HEK293 (cell line): ENCODE results near the gene ZNF529.
A peak's percentile ranks its signal among the peaks of the same experiment; 100 is the strongest.

Experiments
- BCL11B ChIP-seq: fragments of 450-650 bp; formaldehyde crosslinking; IDR thresholded peaks from 2 replicates; pipeline ENCODE4 v1.5.1; 2016; ENCODE audit warnings: low read depth, missing biosample characterization, missing genetic modification characterization
- GLIS1 ChIP-seq: fragments of 450-650 bp; formaldehyde crosslinking; IDR thresholded peaks from 2 replicates; pipeline ENCODE4 v1.5.1; 2016; ENCODE audit warnings: missing biosample characterization, missing genetic modification characterization
- INSM2 ChIP-seq: fragments of 450-650 bp; formaldehyde crosslinking; IDR thresholded peaks from 2 replicates; pipeline ENCODE4 v1.5.1; 2016; ENCODE audit warnings: missing biosample characterization, missing genetic modification characterization
- YY1 ChIP-seq: fragments of 450-650 bp; formaldehyde crosslinking; IDR thresholded peaks from 2 replicates; pipeline ENCODE4 v1.5.1; 2018; ENCODE audit warnings: missing biosample characterization, missing genetic modification characterization
- ZBTB1 ChIP-seq: fragments of 450-650 bp; formaldehyde crosslinking; IDR thresholded peaks from 2 replicates; pipeline ENCODE4 v1.5.1; 2016; ENCODE audit warnings: missing biosample characterization, missing genetic modification characterization
- ZBTB20 ChIP-seq: fragments of 450-650 bp; formaldehyde crosslinking; IDR thresholded peaks from 2 replicates; pipeline ENCODE4 v1.5.1; 2016; ENCODE audit warnings: missing biosample characterization, missing genetic modification characterization
- ZBTB7A ChIP-seq: fragments of 450-650 bp; formaldehyde crosslinking; IDR thresholded peaks from 2 replicates; pipeline ENCODE4 v1.5.1; 2016; ENCODE audit warnings: low read depth, missing biosample characterization, missing genetic modification characterization
- ZNF202 ChIP-seq: fragments of 450-650 bp; formaldehyde crosslinking; IDR thresholded peaks from 2 replicates; pipeline ENCODE4 v1.5.1; 2016; ENCODE audit warnings: missing biosample characterization, missing genetic modification characterization, borderline replicate concordance
- ZNF221 ChIP-seq: fragments of 450-650 bp; formaldehyde crosslinking; IDR thresholded peaks from 2 replicates; pipeline ENCODE4 v1.5.1; 2017; ENCODE audit warnings: missing biosample characterization, missing genetic modification characterization, borderline replicate concordance
- ZNF223 ChIP-seq: fragments of 450-650 bp; formaldehyde crosslinking; IDR thresholded peaks from 2 replicates; pipeline ENCODE4 v1.5.1; 2016; ENCODE audit warnings: missing biosample characterization, missing genetic modification characterization
- ZNF23 ChIP-seq: fragments of 450-650 bp; formaldehyde crosslinking; IDR thresholded peaks from 2 replicates; pipeline ENCODE4 v1.5.1; 2016; ENCODE audit warnings: missing biosample characterization, missing genetic modification characterization, borderline replicate concordance
- ZNF280D ChIP-seq: fragments of 450-650 bp; formaldehyde crosslinking; IDR thresholded peaks from 2 replicates; pipeline ENCODE4 v1.5.1; 2016; ENCODE audit warnings: missing biosample characterization, missing genetic modification characterization
- ZNF324 ChIP-seq: fragments of 450-650 bp; formaldehyde crosslinking; IDR thresholded peaks from 2 replicates; pipeline ENCODE4 v1.5.1; 2016; ENCODE audit warnings: missing biosample characterization, missing genetic modification characterization
- ZNF341 ChIP-seq: fragments of 450-650 bp; formaldehyde crosslinking; IDR thresholded peaks from 2 replicates; pipeline ENCODE4; 2016; ENCODE audit warnings: low read depth, missing biosample characterization, missing genetic modification characterization
- ZNF350 ChIP-seq: fragments of 450-650 bp; formaldehyde crosslinking; IDR thresholded peaks from 2 replicates; pipeline ENCODE4 v1.5.0; 2017; ENCODE audit warnings: missing biosample characterization, mild to moderate bottlenecking, missing genetic modification characterization
- ZNF354C ChIP-seq: fragments of 450-650 bp; formaldehyde crosslinking; IDR thresholded peaks from 2 replicates; pipeline ENCODE4 v1.5.1; 2016; ENCODE audit warnings: missing biosample characterization, missing genetic modification characterization, low read depth, borderline replicate concordance
- ZNF521 ChIP-seq: fragments of 450-650 bp; formaldehyde crosslinking; IDR thresholded peaks from 2 replicates; pipeline ENCODE4 v1.5.1; 2017; ENCODE audit warnings: missing biosample characterization, mild to moderate bottlenecking, missing genetic modification characterization
- ZNF558 ChIP-seq: fragments of 450-650 bp; formaldehyde crosslinking; IDR thresholded peaks from 2 replicates; pipeline ENCODE4 v1.5.1; 2016; ENCODE audit warnings: missing biosample characterization, missing genetic modification characterization
- ZNF600 ChIP-seq: fragments of 450-650 bp; formaldehyde crosslinking; IDR thresholded peaks from 2 replicates; pipeline ENCODE4 v1.5.1; 2016; ENCODE audit warnings: missing biosample characterization, missing genetic modification characterization
- ZNF610 ChIP-seq: fragments of 450-650 bp; formaldehyde crosslinking; IDR thresholded peaks from 2 replicates; pipeline ENCODE4 v1.5.1; 2016; ENCODE audit warnings: missing biosample characterization, missing genetic modification characterization, borderline replicate concordance
- ZNF658 ChIP-seq: fragments of 450-650 bp; formaldehyde crosslinking; IDR thresholded peaks from 2 replicates; pipeline ENCODE4; 2016; ENCODE audit warnings: missing biosample characterization, missing genetic modification characterization
- TF ChIP-seq, protein P1 (sequence below): fragments of 450-650 bp; formaldehyde crosslinking; IDR thresholded peaks from 2 replicates; pipeline ENCODE4 v1.5.1; 2016; ENCODE audit warnings: missing biosample characterization, missing genetic modification characterization
- TF ChIP-seq, protein P2 (sequence below): fragments of 450-650 bp; formaldehyde crosslinking; IDR thresholded peaks from 2 replicates; pipeline ENCODE4 v1.5.1; 2016; ENCODE audit warnings: missing biosample characterization, missing genetic modification characterization
- TF ChIP-seq, protein P3 (sequence below): fragments of 450-650 bp; formaldehyde crosslinking; IDR thresholded peaks from 2 replicates; pipeline ENCODE4 v1.5.1; 2016; ENCODE audit warnings: missing biosample characterization, missing genetic modification characterization
- TF ChIP-seq, protein P4 (sequence below): fragments of 450-650 bp; formaldehyde crosslinking; IDR thresholded peaks from 2 replicates; pipeline ENCODE4 v1.5.1; 2016; ENCODE audit warnings: missing biosample characterization, missing genetic modification characterization

Gene ZNF529

DNA sequence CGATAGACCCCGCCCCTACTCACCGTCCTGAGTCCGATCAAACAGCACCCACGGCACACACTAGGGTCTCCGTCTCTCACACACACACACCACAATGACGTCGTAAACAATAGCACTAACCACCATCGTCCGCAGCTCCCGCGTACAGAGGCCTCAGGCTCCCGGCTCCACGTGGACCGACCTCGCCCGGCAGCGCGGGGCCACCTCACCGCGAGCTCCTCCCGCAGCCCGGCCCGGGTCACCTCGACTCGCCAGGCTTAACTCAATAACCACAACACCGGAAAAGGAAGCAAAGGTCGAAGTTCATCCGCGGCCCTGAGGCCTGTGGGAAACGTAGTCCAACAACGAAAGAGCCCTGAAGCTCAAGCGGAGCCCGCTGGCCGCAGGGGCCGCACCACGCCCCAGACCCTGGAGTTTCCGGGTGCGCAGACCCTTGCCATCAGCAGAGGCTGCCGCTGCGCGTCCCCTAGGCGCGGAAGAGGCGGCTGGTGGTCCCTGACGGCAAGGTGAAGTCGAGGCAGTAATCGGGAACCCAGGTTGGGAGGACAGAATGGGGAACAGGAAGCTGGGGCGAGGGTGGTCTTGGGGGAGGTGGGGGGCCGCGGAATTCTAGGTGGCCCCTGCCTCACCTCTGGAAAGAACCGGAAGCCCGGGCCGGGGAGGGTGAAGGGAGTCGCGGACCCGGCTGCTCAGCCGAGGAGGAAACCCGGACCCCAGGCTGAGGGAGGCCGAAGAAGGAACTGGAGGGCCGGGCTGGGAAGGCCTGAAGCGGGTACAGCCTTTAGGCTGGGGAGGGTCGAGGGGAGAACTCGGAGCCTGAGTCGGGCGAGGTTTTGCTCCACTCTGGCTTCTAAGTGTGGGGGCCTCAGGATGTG is at the start of gene ZNF529 (continued):
- TF ChIP-seq, protein P1, sequence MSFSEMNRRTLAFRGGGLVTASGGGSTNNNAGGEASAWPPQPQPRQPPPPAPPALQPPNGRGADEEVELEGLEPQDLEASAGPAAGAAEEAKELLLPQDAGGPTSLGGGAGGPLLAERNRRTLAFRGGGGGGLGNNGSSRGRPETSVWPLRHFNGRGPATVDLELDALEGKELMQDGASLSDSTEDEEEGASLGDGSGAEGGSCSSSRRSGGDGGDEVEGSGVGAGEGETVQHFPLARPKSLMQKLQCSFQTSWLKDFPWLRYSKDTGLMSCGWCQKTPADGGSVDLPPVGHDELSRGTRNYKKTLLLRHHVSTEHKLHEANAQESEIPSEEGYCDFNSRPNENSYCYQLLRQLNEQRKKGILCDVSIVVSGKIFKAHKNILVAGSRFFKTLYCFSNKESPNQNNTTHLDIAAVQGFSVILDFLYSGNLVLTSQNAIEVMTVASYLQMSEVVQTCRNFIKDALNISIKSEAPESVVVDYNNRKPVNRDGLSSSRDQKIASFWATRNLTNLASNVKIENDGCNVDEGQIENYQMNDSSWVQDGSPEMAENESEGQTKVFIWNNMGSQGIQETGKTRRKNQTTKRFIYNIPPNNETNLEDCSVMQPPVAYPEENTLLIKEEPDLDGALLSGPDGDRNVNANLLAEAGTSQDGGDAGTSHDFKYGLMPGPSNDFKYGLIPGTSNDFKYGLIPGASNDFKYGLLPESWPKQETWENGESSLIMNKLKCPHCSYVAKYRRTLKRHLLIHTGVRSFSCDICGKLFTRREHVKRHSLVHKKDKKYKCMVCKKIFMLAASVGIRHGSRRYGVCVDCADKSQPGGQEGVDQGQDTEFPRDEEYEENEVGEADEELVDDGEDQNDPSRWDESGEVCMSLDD (tag by site-specific recombination) = peak; percentile 95
- TF ChIP-seq ZBTB20 (tag by site-specific recombination) (peak; percentile 98), ZNF350 (tag by site-specific recombination) (no peak), ZNF610 (tag by site-specific recombination) (peak; percentile 87), ZNF23 (tag by site-specific recombination) (0 out of 2 replicates have a peak, but pooled peaks have one; percentile 42), ZNF521 (no peak), ZNF558 (peak; percentile 8; the same call in 1 of the 2 replicates), INSM2 (tag by site-specific recombination) (peak; percentile 95), ZNF658 (tag by site-specific recombination) (no peak), ZNF600 (tag by site-specific recombination) (peak; percentile 98), ZNF341 (tag by site-specific recombination) (peak; percentile 82), ZNF223 (tag by site-specific recombination) (peak; percentile 100), ZNF221 (tag by site-specific recombination) (no peak), ZNF354C (tag by site-specific recombination) (no peak), ZNF202 (tag by site-specific recombination) (no peak), GLIS1 (tag by site-specific recombination) (peak; percentile 80), ZNF324 (peak; percentile 99), ZNF280D (tag by site-specific recombination) (peak; percentile 99), ZBTB1 (tag by site-specific recombination) (peak; percentile 80), BCL11B (peak; percentile 97), ZBTB7A (tag by site-specific recombination) (peak; percentile 98), YY1 (tag by site-specific recombination) (peak; percentile 42; the same call in 1 of the 2 replicates)
- TF ChIP-seq, protein P2, sequence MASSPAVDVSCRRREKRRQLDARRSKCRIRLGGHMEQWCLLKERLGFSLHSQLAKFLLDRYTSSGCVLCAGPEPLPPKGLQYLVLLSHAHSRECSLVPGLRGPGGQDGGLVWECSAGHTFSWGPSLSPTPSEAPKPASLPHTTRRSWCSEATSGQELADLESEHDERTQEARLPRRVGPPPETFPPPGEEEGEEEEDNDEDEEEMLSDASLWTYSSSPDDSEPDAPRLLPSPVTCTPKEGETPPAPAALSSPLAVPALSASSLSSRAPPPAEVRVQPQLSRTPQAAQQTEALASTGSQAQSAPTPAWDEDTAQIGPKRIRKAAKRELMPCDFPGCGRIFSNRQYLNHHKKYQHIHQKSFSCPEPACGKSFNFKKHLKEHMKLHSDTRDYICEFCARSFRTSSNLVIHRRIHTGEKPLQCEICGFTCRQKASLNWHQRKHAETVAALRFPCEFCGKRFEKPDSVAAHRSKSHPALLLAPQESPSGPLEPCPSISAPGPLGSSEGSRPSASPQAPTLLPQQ (tag by site-specific recombination) = peak; percentile 98
- TF ChIP-seq, protein P3, sequence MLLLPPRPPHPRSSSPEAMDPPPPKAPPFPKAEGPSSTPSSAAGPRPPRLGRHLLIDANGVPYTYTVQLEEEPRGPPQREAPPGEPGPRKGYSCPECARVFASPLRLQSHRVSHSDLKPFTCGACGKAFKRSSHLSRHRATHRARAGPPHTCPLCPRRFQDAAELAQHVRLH (tag by site-specific recombination) = peak; percentile 95
- TF ChIP-seq, protein P4, sequence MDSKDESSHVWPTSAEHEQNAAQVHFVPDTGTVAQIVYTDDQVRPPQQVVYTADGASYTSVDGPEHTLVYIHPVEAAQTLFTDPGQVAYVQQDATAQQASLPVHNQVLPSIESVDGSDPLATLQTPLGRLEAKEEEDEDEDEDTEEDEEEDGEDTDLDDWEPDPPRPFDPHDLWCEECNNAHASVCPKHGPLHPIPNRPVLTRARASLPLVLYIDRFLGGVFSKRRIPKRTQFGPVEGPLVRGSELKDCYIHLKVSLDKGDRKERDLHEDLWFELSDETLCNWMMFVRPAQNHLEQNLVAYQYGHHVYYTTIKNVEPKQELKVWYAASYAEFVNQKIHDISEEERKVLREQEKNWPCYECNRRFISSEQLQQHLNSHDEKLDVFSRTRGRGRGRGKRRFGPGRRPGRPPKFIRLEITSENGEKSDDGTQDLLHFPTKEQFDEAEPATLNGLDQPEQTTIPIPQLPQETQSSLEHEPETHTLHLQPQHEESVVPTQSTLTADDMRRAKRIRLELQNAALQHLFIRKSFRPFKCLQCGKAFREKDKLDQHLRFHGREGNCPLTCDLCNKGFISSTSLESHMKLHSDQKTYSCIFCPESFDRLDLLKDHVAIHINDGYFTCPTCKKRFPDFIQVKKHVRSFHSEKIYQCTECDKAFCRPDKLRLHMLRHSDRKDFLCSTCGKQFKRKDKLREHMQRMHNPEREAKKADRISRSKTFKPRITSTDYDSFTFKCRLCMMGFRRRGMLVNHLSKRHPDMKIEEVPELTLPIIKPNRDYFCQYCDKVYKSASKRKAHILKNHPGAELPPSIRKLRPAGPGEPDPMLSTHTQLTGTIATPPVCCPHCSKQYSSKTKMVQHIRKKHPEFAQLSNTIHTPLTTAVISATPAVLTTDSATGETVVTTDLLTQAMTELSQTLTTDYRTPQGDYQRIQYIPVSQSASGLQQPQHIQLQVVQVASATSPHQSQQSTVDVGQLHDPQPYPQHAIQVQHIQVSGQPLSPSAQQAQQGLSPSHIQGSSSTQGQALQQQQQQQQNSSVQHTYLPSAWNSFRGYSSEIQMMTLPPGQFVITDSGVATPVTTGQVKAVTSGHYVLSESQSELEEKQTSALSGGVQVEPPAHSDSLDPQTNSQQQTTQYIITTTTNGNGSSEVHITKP (tag by site-specific recombination) = peak; percentile 91
